ENCODE data around the gene TGM2.

The TGM2 gene

DNA sequence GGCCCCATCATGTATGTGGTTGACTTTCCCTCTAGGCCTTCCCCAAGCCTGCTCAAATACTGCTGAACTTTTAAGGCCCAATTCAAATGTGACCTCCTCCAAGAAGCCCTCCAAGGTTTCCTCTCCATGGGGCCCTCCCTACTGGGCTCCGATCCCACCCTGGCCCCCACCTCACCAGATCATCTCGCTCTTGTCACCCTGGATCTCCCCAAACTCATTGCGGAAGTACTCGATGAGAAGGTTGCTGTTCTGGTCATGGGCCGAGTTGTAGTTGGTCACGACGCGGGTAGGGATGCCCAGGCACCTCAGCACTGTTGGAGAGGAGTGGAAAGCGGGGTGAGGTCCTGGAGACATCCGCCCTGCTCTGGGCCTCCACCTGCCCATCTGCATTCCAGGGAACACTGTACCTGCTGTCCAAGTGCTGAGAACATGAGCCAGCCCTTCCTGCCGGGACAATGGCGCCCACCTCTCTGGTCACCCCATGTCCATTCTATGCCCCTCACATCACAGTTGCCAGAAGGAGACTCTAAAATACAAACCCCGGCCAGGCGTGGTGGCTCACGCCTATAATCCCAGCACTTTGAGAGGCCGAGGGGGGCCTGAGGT, 23.1 kb downstream of the TGM2 start:
- no peak for DNase-seq

DNA sequence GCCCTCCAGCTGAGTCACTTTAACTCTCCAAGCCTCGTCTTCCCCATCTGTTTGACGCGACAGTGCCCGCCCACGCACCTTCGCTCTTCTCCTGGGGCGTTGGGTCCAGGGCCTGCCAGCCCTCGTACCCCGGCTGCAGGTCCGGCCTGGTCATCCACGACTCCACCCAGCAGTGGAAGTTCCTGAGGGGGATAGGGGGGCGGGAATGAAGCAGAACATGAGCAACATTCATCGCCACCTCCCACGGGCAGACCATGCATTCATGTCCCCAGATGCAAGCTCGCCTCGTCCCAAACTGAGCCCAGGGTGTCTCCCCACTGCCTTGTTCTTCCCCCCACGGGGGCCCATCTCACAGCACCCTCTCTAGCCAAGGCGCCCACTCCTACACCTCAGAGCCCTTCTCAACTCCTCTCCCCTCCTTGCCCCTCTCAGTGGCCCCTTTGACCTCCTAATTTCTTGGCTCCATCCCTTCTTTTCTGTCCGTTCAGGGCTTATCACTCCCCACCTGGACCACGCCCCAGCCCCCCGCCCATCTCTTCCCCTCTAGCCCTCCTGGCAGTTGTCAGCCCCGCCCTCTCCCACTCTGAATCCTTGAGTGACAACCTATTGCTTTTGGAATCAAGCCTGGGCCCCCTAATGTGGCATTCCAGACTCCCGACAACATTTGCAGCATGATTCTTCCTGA, 23.7 kb downstream of the TGM2 start:
- no peak for DNase-seq

DNA sequence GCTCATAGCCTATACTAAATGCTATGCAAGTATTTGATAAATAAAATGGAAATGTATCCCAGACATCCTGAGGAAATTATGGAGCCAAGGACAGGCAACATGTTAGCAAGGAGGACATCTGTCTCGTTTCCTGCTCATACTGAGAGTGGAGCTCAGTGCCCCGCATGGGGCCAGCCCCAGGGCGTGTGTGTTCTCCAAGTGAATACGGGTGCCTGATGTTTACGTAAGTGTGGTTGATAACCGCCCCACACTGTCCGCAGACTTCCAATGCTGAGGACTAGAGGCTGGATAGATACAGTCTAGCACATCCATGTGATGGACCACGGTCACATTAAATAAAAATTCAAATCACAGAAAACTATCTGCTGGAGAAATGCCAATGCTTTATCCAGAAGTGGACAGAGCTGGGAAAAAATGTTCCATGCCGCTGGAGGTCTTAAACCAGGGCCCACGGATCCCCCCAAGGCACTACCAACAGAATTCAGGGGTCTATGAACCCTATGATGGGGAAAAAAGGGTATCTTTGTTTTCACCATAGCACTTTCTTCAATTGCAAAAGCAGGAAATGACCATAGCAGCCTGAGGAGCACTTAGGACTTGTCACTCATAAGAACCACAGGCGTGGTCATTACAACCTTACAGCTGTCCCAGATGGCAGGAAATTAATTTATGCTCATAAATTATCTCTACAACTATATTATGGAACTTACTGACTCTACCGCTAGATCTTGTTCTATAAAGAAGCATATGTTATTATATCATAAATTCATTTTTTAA, 24.9 kb downstream of the TGM2 start:
- DNase-seq, result no peak

DNA sequence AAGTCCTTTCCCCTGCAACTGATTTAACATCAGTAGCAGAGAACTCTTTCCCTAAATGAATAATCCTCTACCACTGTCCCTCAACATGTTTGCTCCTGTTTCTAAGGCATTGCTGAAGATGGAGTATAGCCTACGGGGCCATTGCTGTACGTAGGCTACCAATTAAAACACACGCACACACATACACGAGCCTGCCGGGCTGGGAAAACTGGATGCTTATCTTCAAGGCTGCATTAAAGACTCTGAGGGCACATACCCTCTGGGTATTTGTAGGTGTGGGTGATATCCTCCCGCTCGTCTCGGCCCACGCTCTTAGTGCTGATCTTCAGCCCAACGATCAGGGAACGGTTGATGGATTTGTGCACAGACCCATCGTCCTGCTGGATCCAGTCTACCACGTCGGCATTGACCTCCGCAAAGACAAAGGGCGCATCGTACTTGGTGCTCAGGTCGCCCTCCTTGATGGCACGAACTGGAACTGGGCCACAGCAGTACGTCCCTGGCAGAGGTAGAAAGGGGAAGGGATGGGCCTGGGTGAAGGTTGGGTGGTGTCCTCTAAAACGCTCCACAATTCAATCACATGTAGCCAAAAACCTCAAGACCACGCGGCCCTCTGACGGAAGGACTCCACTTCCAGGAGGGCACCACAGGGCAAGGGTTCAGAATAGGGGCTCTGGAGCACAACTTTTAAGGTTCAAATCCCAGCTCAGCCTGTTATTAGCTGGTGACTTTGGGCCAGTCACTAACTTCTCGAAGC, 25.7 kb downstream of the TGM2 start:
- DNase-seq, result no peak

DNA sequence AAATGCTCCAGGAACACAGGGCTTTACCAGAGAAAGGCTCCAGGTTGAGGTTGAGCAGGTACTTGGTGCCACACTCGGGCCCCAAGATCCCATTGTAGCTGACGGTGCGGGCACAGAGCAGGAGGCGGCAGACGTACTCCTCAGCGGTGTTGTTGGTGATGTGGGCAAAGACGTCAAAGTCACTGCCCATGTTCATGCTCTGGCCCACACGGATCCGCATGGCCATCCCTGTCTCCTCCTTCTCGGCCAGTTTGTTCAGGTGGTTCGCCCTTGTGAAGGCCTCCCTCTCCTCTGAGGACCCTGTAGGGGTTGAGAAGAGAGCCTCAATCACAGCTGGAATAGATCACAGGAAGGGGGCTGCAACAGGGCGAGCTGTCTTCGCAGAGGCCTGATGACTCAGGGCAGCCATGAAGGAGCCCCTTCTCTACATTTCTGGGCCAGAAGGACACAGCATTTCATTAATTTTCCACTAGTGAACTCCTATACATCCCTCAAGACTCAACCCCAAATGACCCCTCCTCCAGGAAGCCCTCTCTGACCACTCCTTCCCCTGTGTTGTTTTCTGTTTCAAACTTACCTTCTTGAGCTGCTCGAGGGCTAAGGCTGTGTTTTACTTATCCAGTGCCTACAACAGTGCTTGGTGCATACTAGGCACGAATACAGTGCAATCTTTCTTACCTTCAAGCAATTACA, 26.8 kb downstream of the TGM2 start:
- DNase-seq, result no peak

DNA sequence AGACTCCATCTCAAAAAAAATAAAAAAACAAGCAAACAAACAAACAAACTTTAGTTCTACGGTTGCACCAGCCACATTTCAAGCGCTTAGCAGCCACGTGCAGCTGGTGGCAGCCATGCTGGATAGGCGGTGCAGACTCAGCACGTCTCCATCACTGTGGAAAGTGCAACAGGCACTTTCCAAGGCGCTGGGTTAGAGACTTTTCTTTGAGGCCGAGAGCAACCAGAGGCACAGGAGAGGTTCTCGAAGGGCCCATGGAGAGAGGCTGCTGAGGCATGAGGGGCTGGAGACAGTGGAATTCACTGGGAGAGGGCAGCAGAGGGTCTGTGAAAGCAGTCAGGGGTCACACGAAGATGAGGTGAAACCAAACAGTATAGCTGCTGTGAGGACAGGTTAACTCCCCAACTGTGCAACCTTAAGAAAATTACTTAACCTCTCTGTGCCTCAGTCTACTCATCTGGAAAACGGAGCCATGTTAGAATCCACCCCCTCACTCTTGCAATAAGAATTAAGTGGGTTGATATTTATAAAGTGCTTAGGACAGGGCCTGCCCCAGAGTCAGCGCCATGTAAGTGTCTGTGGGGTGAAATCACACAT, 27.5 kb downstream of the TGM2 start:
- DNase-seq, result no peak

DNA sequence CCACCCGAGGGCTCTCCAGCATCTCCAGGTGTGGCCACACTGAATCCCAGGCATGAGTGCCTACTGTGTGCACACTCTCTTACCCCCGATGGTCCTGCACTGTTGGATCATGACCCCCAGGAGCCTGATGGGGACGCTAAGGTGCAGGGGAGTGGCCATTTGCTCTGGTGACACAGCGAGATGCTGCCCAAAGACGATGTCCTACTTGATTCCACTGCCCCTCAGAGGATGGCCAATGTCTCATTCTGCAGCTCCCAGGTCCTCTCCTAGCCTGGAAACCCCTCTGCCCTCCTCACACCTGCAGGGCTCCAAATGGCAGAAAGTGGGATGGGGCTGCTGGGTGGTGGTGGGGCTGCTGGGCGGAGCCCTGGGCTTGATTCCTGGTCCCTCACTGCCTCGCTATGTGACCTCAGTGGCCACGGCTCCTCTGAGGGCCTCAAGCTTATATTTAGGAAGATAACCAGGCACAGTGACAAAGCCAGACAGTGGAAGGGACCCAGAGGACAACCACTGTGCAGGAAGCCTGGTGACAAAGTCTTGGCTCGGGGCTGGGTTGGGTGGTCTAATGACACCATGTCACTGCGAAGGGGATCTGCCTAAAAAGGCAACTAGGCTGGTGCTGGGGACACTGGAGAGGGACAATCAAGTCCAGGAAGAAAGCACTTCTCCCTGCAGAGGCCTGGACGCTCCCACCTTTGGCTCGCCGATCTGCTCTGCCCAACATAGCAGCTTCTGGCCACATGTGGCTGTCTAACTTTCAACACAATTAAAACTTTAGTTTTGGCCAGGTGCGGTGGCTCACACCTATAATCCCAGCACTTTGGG, 28.4 kb downstream of the TGM2 start:
- no peak for DNase-seq

DNA sequence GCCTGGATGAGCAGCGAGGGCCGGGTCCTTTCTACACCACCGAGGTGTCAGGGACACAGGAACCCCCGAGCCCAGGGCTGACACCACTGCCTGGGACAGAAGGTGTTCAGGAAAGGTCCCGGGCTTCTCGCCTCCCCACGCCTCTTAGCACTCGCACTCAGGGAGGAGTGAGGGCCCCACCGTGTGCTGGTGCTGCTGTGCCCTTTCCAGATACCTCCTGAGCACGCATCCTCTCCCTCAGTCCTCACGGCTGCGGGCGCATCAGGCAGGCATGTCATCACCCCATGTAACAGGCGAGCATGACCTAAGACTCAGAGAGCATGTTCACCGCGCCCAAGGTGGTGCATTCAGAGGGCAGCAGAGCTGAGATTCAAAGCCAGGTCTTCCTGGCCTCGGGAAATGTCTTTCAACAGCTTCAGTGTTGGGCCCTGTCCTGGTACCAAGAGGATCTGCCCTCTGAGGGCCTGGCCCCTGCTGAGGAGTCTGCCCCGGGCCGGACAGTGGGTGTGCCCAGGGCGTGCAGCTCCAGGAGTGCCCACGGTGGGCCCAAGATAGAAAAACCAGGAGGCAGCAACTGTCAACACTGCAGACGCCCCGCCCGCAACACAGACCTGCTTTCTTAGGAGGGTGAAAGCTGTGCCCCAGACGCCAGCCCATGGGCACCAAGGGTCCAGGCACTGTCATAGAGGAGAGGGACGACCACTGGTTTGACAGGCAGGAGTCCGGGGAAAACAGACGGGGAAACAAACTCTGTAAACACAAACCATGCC, 29.2 kb downstream of the TGM2 start:
- DNase-seq, result no peak

DNA sequence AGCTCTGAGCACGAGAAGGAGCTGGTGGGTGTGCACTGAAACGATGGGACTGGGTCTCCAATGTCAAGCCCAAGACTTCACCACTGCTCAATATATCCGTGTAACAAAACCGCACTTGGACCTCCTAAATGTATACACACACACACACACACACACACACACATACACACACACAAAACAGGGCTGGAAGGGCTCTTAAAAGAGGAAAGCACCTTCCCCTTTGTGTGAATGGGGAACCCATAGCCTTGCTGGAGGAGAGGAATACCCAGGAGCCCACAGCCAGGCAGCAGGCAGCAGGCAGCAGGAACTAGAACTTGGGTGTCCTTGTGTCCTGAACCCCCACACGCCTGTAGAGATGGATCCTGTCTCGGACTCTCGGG, 29.8 kb downstream of the TGM2 start:
- DNase-seq, result no peak

DNA sequence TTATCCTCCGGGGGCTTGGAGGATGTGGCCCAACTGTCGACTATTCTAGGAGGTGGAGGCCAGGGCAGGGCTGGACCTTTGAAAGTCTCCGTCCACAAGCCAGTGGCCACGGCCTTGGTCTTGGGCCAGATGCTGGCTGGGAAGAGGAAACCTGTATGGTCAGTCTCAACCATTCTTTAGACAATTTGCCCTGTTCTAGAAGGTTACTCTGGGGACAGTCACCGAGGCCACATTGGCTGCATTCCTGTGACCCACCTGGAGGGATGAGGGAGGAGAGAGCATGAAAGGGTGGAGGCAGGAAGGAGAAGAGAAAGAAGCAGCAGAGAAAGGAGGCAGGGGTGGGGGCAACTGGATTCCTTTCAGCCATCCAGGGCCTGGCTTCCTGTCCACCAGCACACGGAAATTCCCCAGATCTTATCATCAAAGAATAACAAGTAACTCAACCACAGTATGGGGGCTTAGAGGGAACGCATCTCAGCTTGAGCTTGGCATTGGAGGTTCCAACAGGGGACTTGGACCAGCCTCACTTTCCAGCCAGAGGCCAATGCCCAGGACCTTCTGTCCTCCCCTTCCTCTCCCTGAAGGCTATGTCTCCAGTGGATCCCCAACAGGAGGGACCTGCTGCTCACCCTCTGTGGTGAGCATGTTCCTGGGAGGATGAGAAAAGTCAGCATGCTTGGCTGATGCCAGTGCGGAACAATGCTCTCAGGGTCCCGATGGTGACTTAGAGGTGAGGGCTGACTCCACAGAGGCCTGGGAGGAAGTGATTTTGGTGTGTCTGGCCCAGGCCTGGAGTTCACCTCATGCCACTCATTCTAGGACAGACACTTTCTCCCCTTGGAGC, 30.4 kb downstream of the TGM2 start:
- DNase-seq, result no peak

DNA sequence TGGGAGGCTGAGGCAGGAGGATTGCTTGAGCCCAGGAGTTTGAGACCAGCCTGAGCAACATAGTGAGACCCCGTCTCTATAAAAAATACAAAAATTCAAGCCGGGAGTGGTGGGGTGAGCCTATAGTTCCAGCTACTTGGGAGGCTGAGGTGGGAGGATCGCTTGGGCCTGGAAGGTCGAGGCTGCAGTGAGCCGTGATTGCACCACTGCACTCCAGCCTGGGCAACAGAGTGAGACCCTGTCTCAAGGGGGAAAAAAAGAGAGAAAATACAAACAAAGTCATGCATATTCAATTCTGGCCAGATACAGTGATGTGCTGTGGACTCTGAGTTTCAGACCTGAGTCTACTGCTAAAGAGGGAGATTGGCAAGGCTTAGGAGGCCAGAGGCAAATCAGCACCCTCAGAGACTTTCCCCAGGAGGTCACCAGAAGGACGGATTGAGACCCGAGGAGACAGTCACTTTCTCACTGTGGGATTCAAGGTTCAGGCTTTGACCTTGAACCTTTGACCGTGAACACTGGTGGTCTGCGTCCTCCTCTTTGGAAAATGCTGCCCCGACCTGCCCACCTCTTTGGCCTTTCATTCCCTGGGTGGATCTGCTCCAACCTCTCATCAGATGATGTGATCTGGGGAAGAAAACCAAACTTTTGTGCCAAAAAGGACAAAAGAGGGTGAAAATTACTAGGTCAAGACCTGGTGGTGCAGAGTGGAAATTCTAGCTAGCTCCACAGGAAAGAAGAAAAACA, 31.2 kb downstream of the TGM2 start:
- no peak for DNase-seq

DNA sequence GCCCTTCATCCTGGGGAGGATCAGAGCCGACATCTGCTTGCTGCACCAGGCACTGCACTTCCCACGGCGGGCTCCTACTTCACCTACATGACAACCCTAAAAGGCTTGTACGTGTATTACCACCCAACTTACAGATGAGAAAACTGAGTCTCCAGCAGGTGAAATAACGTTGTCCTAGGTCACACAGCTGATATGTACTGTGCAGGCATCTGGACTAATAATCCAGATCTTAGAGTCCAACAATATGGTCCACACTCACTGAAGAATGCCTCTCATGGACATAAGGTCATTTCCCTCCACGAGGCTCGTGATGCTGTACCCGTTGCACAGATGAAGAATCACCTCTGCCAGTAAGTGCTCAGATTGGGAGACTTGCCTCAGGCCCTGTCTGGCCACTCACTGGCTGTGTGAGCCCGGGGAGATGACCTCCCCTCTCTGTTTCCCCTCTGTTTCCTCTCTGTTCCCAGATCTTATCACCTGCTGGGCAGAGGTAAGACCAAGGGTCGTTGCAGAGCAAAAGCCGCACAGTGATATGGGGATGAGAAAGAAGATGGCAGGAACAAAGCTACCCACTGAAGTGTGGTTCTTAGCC, 32.1 kb downstream of the TGM2 start:
- no peak for DNase-seq

DNA sequence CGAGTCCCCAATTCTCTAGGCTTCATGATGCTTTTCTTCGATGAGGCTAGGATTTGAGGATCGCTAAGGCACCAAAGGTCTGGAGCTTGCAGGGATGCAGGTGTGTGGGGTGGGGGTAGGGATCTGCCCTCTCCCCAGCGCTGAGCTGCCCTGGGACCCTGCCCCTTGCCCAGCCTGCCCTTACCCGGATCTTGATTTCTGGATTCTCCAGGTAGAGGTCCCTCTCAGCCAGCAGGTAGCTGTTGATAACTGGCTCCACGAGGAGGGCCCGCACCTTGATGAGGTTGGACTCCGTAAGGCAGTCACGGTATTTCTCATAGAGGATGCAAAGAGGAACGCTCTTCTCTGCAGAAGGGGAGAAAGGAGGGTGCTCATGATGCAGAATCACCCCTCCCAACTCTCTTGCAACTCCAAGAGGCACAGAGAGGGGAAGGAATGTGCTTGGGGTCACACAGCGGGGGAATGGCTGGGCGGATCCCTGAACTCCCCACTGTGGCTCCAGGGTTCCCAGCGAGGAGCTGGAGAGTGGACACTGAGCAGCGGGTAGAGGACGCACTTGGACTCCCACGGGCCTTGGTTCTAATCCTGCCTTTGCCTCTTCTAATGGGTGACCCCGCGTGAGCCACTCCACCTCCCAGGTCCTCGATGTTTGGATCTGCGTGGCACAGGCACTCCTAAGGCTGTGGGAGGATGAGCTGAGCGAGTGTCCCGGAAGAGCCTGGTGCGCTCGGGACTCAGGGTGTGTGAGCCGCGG, 32.7 kb downstream of the TGM2 start:
- no peak for DNase-seq

DNA sequence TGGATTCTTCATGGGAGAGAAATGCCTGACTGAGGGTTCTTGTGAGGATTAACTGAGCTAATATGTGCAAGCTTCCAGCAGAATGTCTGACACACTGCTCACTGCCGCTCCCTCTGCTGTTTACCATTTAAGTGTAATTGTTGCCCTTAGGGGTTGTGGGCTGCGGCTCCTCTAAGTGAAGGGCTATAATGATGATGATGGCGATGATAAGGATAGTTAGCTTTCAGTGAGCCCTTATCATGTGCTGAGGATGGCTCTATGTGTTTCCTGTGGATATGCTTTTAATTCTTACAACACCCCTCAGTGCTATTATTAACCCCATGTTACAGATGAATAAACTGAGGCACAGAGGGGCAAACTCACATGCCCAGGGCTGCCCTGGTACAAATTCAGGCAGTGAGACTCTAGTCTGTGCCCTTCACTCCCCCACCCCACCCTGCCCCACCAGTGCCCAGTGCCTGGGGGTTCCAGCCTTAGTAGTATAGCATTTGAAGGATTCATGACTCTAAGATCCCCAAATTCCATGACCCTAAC, 33.4 kb downstream of the TGM2 start:
- DNase-seq, result no peak

DNA sequence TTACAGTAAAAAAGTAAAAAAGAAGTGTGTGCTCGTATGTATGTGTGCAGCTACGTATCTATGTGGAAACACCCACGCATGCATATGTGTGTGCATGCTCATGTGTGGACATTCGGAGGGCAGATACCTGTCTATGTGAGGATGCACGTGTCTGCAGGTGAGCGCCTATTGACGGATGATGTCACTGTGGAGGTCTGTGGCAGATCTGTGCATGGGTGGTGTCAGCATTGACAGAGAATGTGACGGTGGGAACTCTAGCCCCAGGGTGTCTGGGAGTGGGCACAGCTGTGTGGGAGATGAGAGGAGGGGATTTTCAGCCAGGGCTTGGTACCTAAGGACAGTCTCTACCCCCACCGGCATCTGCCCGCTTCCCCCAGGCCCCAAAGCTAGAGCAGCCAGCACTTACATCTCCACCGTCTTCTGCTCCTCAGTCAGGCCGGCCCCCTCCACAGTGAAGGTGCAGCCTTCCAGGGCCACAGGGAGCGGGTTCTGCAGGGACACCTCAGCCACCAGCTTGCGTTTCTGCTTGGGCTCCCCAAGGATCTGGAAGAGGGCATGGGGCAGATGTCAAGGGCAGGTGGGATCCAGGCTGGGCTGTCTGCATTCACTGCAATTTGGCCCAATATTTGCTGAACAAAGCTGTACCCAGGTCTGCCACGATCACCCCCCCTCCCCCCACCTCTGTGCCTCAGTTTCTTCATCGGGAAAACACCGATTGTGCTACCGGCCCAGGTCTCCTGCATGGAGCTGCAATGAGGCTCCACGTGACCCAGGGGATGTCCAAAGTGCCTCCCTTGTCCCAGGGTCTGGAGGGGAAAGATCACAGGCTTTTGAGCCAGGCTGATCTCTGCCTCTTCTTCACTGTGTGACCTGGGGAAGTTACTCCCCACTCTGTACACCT, 34.1 kb downstream of the TGM2 start:
- no peak for DNase-seq

DNA sequence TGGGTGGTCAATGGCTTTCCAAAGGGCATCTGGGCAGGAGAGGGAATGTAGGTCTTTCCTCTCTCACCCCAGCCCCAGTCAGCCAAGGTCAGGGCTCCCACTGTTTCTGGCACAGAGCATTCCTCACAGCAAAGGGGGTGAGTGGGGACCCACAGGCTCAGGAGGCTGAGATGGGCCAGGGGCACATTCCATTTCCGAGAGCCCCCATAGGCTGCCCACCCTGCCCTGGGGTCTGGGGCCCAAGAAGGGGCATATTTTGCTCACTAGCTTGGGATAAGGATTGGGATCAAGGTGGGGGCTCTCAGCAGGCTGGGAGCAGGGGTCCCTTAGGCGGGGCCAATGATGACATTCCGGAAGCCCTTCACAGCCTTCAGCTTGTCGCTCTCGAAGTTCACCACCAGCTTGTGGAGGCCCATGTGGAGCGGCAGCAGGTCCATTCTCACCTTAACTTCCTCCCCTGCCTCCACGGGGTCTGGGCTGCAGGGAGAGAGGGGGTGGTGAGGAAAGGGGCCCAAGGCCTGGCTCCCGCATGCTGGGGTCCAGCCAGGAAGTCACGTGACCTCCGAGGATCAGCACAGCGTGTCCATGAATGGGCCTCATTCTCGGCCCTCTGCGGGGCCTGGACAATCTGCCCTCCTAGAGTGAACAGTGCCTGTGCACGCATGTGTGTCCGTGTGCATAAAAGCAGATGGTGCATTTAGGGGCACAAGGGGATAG, 35.0 kb downstream of the TGM2 start:
- no peak for DNase-seq

Data from KG1 (cell line).